ENCODE data around the gene FKBP6.
"Not testable (repeated sequence)": the region's sequence is repeated elsewhere in the genome, so short reads cannot be mapped to it uniquely, and the experiment has no call there.

The FKBP6 gene

DNA sequence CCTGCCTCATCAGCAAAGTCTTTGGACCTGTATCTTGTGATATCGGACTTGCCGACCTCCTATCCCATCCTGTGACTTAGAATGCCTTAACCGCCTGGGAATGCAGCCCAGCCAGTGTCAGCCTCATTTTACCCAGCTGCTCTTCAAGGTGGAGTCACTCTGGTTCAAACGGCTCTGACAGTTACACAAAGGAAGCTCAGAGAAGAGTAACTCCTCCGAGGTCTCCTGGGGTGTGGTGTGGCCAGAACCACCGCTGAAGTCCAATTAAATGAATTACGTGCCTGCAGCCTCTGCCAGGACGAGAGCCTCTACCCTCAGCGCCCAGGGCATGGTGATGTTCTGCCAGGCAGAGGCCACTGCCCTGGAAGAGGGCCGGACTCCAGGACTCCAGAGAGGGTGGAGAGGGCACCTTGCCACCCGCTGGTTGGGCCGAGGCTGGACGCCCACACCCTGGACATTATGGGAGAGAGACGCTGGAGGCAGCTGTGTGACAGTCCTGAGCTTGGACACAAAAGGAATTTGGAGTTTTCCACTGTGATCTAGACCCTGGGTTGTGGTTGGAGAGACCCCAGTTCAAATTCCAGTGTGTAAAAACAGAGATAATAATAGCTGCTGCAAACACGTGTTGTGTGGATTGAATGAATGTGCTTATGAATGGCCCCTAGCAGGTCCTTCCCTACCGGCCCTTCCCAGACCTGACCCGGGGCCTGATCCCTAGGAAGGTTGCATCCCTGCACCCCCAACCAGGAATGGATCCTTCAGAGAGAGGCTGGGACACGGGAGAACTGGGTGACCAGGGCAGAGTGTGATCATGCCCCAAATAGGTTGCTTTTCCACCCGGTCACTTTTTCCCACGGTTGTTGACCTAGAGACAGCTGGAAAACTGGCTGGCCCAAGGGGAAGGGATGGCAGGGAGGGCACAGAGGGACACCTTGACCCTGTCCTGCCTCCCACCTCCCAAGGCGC, 67.9 kb downstream of the FKBP6 start:
- no peak for DNase-seq (ENCODE audit: low read depth, low spot score)

DNA sequence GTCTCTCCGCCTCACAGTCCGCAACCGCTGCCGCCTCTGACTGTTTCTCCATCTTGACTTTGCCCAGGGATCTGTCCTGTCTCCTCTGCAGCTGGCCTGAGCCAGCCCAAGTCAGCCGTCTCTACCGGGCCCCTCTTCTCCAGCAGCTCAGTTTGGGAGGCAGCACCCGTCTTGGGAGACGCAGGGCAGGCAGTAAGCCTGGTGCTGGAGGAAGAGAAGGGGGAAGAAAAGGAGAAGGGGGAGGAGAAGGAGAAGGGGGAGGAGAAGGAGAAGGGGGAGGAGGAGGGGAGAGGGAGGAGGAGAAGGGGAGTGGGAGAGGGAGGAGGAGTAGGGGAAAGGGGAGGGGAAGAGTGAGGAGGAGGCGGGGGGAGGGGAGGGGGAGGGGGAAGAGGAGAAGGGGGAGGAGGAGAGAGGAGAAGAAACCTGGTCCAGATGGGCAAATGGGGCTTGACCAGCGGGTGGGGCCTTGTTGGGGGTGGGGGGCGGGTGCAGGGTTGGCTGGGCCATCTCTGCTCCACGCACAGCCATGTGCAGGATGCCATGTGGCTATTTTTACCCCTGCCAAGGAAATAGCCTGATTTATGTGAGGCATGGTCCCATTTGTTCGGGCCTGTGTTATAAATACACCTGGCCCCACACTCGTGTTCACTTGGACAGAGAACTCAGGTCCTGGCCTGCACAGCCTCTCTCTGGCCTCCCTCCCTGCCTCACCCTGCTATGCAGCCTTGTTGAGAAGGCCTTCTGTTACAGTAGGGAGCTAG, 69.7 kb downstream of the FKBP6 start:
- DNase-seq (ENCODE audit: low read depth, low spot score) = no peak

GRCh38 chr7:73399185-73400050, 71.5 kb downstream of the FKBP6 start:
- peak; percentile 17 for DNase-seq (ENCODE audit: low read depth, low spot score)

DNA sequence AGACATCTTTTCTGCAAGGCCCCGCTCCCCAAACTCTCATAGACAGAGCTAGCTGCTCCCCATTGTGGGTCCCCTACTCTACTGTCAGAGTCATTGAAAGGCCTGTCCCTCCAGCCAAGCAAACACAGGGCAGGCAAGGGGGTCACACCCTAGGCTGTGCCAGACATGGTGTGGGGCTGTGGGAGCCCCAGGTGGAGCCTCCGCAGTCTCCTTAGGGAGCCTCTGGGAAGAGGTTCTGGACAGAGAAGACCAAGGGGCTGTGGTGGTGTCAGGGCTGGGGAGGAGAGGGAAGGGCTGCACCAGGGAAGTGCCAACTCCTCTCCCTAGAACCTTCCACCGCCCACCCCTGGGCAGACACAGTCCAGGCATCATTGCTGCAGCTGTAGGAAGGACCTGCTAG, 76.9 kb downstream of the FKBP6 start:
- not testable (repeated sequence) for DNase-seq (ENCODE audit: low read depth, low spot score)
